OCI-LY3 (cell line): ENCODE results near the gene PDE10A.

Experiments used
- H2AFZ ChIP-seq: fragments of 200-600, 300-600 bp; shearing (Covaris generic); 2 replicates; pipeline ENCODE4 v1.6.0; 2014; ENCODE audit warnings: antibody characterized with exemption, low read depth, low read length
- H3K27ac ChIP-seq: fragments of 200-600, 300-600 bp; sonication (generic); 2 replicates; pipeline ENCODE4 v1.5.1; 2014; ENCODE audit warnings: mild to moderate bottlenecking, low read length, moderate library complexity, mixed read lengths
- H3K27me3 ChIP-seq: fragments of 200-600, 300-600 bp; sonication (generic); 2 replicates; pipeline ENCODE4 v1.6.1; 2014; ENCODE audit warnings: low read depth, low read length, mixed read lengths
- H3K36me3 ChIP-seq: fragments of 200-600, 300-600 bp; sonication (generic); replicated peaks from 2 replicates; pipeline ENCODE3; 2014; ENCODE audit warnings: low read depth, low read length, mixed read lengths
- H3K4me1 ChIP-seq: fragments of 300-600, 200-600 bp; sonication (generic); 2 replicates; pipeline ENCODE4 v1.6.1; 2014; ENCODE audit warnings: low read length, mixed read lengths
- H3K4me2 ChIP-seq: fragments of 200-600, 300-600 bp; sonication (generic); 2 replicates; pipeline ENCODE4 v1.6.1; 2014; ENCODE audit warnings: low read length, mixed read lengths
- H3K4me3 ChIP-seq: fragments of 300-600, 200-600 bp; sonication (generic); 2 replicates; pipeline ENCODE4 v1.5.1; 2014; ENCODE audit warnings: antibody characterized with exemption, mild to moderate bottlenecking, low read length, moderate library complexity
- H3K79me2 ChIP-seq: fragments of 300-600, 200-600 bp; shearing (Covaris generic); 2 replicates; pipeline ENCODE4 v1.6.1; 2014; ENCODE audit warnings: mild to moderate bottlenecking, low read length, mixed read lengths
- H3K9ac ChIP-seq: fragments of 300-600, 200-600 bp; shearing (Covaris generic); 2 replicates; pipeline ENCODE4 v1.6.0; 2014; ENCODE audit warnings: mild to moderate bottlenecking, low read length, moderate library complexity
- H3K9me3 ChIP-seq: fragments of 200-600, 300-600 bp; shearing (Covaris generic); 2 replicates; pipeline ENCODE4 v1.6.1; 2014; ENCODE audit warnings: low read length, mixed read lengths; ENCODE audit not compliant: insufficient read depth
- H4K20me1 ChIP-seq: fragments of 200-600, 300-600 bp; sonication (generic); 2 replicates; pipeline ENCODE4 v1.6.1; 2016; ENCODE audit warnings: low read length, mixed read lengths; ENCODE audit not compliant: insufficient read depth
- EZH2phosphoT487 ChIP-seq: fragments of 200-600 bp; shearing (Covaris generic); IDR thresholded peaks from 2 replicates; pipeline ENCODE4 v1.6.1; 2018; ENCODE audit warnings: antibody characterized with exemption, mixed run types, low read depth
- TF ChIP-seq, protein P1 (sequence below): fragments of 200-600, 300-600 bp; sonication (generic); IDR thresholded peaks from 2 replicates; pipeline ENCODE4 v1.5.1; 2014; ENCODE audit warnings: antibody characterized with exemption, low read length, low read depth

PDE10A gene

DNA sequence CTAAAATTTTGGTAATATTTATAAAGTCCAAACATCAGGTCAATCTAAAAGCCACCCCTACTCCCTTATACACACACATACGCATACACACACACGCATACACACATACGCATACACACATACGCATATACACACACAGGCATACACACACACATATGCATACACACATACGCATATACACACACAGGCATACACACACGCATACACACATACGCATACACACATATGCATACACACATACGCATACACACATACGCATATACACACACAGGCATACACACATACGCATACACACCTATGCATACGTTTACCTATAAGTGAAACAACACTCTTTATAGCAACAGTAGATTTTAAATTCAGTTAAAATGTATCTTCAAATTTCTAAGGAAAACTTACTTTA lies 240.8 kb downstream of the PDE10A start:
- Histone ChIP-seq H2AFZ (no peak overlapping the region), H3K4me2 (no peak overlapping the region), H3K27ac (no peak overlapping the region), H3K79me2 (no peaks in the 10 kb centered on the region), H3K4me1 (no peaks in the 10 kb centered on the region), H3K9me3 (no peaks in the 10 kb centered on the region), H4K20me1 (no peaks in the 10 kb centered on the region), H3K27me3 (no peaks in the 10 kb centered on the region), H3K36me3 (no peaks in the 10 kb centered on the region), H3K9ac (no peak overlapping the region), H3K4me3 (no peak overlapping the region)
- no peak for TF ChIP-seq EZH2phosphoT487
- TF ChIP-seq, protein P1, sequence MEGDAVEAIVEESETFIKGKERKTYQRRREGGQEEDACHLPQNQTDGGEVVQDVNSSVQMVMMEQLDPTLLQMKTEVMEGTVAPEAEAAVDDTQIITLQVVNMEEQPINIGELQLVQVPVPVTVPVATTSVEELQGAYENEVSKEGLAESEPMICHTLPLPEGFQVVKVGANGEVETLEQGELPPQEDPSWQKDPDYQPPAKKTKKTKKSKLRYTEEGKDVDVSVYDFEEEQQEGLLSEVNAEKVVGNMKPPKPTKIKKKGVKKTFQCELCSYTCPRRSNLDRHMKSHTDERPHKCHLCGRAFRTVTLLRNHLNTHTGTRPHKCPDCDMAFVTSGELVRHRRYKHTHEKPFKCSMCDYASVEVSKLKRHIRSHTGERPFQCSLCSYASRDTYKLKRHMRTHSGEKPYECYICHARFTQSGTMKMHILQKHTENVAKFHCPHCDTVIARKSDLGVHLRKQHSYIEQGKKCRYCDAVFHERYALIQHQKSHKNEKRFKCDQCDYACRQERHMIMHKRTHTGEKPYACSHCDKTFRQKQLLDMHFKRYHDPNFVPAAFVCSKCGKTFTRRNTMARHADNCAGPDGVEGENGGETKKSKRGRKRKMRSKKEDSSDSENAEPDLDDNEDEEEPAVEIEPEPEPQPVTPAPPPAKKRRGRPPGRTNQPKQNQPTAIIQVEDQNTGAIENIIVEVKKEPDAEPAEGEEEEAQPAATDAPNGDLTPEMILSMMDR = no peak

DNA sequence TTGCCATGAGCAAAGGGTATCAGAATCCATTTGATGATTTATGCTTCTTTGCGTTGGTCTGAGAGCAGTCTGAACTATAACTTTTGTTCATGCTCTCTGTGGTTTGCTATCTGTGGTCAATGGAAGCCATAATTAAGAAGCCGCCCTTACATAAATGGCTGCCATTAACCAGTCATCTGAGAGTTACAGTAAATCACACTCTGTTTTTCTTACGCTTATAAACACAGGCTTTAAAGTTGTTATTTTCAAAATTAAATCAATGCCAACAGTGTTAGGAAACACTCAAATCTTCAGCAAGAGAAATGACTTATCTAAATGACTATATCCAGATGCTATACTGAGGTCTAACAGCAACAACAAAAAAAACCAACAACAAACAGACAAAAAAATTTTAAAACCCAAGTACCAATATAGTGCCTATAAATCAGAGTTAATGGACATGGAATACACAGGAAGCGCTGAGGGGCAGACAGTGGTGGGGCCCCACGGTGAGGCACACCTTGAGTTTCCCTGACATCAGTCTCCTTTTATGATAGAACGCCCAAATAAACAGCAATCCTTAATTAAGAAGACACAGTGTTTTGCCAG lies 245.7 kb downstream of the PDE10A start:
- Histone ChIP-seq H3K27ac (no peak overlapping the region), H3K4me2 (no peak overlapping the region), H3K36me3 (no peaks in the 10 kb centered on the region), H3K79me2 (no peaks in the 10 kb centered on the region), H4K20me1 (no peaks in the 10 kb centered on the region), H2AFZ (no peak overlapping the region), H3K27me3 (no peaks in the 10 kb centered on the region), H3K9ac (no peak overlapping the region), H3K9me3 (no peaks in the 10 kb centered on the region), H3K4me1 (no peaks in the 10 kb centered on the region), H3K4me3 (no peak overlapping the region)
- TF ChIP-seq, protein P1 = no peak
- no peak for TF ChIP-seq EZH2phosphoT487

DNA sequence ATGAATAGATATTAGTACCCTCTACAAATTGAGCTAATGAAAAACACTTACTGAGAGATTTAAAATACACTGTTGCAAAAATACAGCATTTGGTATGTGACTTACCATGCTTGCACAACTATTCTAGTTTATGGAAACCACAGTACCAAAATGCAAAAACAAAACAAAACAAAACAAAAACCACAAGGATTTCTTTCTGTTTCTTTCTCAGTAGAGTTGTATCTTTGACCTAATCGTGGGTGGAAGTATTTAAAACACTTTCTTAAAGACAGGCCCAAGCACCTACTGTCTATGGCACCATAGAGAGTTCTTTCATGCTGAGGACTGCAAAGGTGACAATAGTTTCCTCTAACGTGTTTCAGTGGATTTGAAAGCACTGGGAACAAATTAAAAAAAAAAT lies 258.3 kb downstream of the PDE10A start:
- no peak for TF ChIP-seq EZH2phosphoT487
- TF ChIP-seq, protein P1 = no peak
- no peaks in the 10 kb centered on the region for H3K4me1 ChIP-seq
- H3K4me2 ChIP-seq = no peak overlapping the region
- H3K9me3 ChIP-seq = no peaks in the 10 kb centered on the region
- no peaks in the 10 kb centered on the region for H3K79me2 ChIP-seq
- no peaks in the 10 kb centered on the region for H4K20me1 ChIP-seq
- no peaks in the 10 kb centered on the region for H3K27me3 ChIP-seq
- no peak overlapping the region for H3K27ac ChIP-seq
- H3K36me3 ChIP-seq = no peaks in the 10 kb centered on the region
- no peak overlapping the region for H2AFZ ChIP-seq
- H3K9ac ChIP-seq = no peak overlapping the region
- H3K4me3 ChIP-seq = no peak overlapping the region

DNA sequence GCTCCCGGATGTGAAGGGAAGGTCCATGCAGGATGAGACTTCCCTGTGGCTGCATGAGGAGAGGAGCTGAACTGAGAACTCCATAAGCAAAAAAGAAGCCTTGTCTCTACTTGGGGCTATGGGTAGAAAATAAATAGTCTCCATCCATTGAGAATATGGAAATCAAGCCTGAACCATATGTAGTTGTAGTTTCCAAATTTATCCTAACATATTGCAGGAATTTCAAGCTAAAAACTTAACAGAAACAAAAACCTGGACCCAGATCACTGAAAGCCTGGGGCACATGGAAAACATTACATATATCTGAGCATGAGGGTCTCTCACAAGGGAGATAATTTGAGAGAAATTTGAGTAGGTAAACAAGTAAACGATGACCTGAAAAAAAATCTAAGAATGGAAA lies 258.7 kb downstream of the PDE10A start:
- H4K20me1 ChIP-seq = no peaks in the 10 kb centered on the region
- H3K79me2 ChIP-seq = no peaks in the 10 kb centered on the region
- no peak overlapping the region for H3K9ac ChIP-seq
- H3K4me1 ChIP-seq = no peaks in the 10 kb centered on the region
- H2AFZ ChIP-seq = no peak overlapping the region
- no peak overlapping the region for H3K4me2 ChIP-seq
- no peaks in the 10 kb centered on the region for H3K27me3 ChIP-seq
- H3K36me3 ChIP-seq = no peaks in the 10 kb centered on the region
- no peak overlapping the region for H3K27ac ChIP-seq
- TF ChIP-seq, protein P1 = no peak
- no peak for TF ChIP-seq EZH2phosphoT487
- H3K9me3 ChIP-seq = no peaks in the 10 kb centered on the region
- H3K4me3 ChIP-seq = no peak overlapping the region
